RWPE2 (cell line): ENCODE data around the gene SNCA.

Experiments used
- ATAC-seq: fragments of 200-7000 bp; cut with Tn5 transposase; 3 replicates; pipeline ENCODE4 v1.9.1; 2021; ENCODE audit warnings: low read depth
- DNase-seq: peaks from one replicate; pipeline ENCODE4 v3.0.0-alpha.2; 2020; ENCODE audit warnings: low spot score
- H3K27ac ChIP-seq: fragments of 450-650 bp; 2 replicates; pipeline ENCODE4 v1.5.1; 2017; ENCODE audit warnings: mild to moderate bottlenecking; ENCODE audit not compliant: poor library complexity, severe bottlenecking
- H3K27me3 ChIP-seq: fragments of 250-450 bp; sonication (Bioruptor Pico); 2 replicates; pipeline ENCODE4 v1.5.1; 2021; ENCODE audit warnings: mild to moderate bottlenecking, moderate library complexity; ENCODE audit not compliant: insufficient read depth, poor library complexity, severe bottlenecking
- H3K36me3 ChIP-seq: fragments of 250-450 bp; sonication (Bioruptor Pico); 2 replicates; pipeline ENCODE4 v1.5.1; 2020; ENCODE audit warnings: low read depth, mild to moderate bottlenecking, moderate library complexity
- H3K4me1 ChIP-seq: fragments of 250-450 bp; sonication (Bioruptor Pico); 2 replicates; pipeline ENCODE4 v1.5.1; 2021; ENCODE audit warnings: mild to moderate bottlenecking, moderate library complexity; ENCODE audit not compliant: insufficient read depth, poor library complexity, severe bottlenecking
- H3K4me3 ChIP-seq: fragments of 250-450 bp; sonication (Bioruptor Pico); 2 replicates; pipeline ENCODE4 v1.5.1; 2021; ENCODE audit warnings: mild to moderate bottlenecking, moderate library complexity; ENCODE audit not compliant: severe bottlenecking
- H3K9me3 ChIP-seq: fragments of 250-450 bp; sonication (Bioruptor Pico); 2 replicates; pipeline ENCODE4 v1.5.1; 2021; ENCODE audit warnings: mild to moderate bottlenecking, moderate library complexity; ENCODE audit not compliant: severe bottlenecking
- TF ChIP-seq, protein P1 (sequence below): fragments of 450-650 bp; IDR thresholded peaks from one replicate; pipeline ENCODE4 v1.5.1; 2017; ENCODE audit warnings: mild to moderate bottlenecking, moderate library complexity; ENCODE audit not compliant: poor library complexity, severe bottlenecking

Gene SNCA

GRCh38 chr4:89723096-89723495 lies 113.9 kb downstream of the SNCA start:
- DNase-seq: no peak
- Histone ChIP-seq H3K36me3 (0 out of 2 replicates have a peak, but pooled peaks cover 6% of the 10 kb centered on the region), H3K9me3 (no peaks in the 10 kb centered on the region), H3K27me3 (no peaks in the 10 kb centered on the region), H3K4me1 (peaks cover 15% of the 10 kb centered on the region), H3K27ac (no peak overlapping the region), H3K4me3 (no peak overlapping the region)
- TF ChIP-seq, protein P1, sequence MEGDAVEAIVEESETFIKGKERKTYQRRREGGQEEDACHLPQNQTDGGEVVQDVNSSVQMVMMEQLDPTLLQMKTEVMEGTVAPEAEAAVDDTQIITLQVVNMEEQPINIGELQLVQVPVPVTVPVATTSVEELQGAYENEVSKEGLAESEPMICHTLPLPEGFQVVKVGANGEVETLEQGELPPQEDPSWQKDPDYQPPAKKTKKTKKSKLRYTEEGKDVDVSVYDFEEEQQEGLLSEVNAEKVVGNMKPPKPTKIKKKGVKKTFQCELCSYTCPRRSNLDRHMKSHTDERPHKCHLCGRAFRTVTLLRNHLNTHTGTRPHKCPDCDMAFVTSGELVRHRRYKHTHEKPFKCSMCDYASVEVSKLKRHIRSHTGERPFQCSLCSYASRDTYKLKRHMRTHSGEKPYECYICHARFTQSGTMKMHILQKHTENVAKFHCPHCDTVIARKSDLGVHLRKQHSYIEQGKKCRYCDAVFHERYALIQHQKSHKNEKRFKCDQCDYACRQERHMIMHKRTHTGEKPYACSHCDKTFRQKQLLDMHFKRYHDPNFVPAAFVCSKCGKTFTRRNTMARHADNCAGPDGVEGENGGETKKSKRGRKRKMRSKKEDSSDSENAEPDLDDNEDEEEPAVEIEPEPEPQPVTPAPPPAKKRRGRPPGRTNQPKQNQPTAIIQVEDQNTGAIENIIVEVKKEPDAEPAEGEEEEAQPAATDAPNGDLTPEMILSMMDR: no peak
- no peak for ATAC-seq

GRCh38 chr4:89722517-89722916 lies 114.4 kb downstream of the SNCA start:
- no peak for ATAC-seq
- Histone ChIP-seq H3K36me3 (0 out of 2 replicates have a peak, but pooled peaks cover 6% of the 10 kb centered on the region), H3K4me1 (peaks cover 14% of the 10 kb centered on the region), H3K9me3 (no peaks in the 10 kb centered on the region), H3K4me3 (no peak overlapping the region), H3K27me3 (no peaks in the 10 kb centered on the region), H3K27ac (no peak overlapping the region)
- DNase-seq: no peak
- TF ChIP-seq, protein P1: no peak

GRCh38 chr4:89720981-89721380 lies 116.0 kb downstream of the SNCA start:
- DNase-seq: no peak
- TF ChIP-seq, protein P1: no peak

DNA sequence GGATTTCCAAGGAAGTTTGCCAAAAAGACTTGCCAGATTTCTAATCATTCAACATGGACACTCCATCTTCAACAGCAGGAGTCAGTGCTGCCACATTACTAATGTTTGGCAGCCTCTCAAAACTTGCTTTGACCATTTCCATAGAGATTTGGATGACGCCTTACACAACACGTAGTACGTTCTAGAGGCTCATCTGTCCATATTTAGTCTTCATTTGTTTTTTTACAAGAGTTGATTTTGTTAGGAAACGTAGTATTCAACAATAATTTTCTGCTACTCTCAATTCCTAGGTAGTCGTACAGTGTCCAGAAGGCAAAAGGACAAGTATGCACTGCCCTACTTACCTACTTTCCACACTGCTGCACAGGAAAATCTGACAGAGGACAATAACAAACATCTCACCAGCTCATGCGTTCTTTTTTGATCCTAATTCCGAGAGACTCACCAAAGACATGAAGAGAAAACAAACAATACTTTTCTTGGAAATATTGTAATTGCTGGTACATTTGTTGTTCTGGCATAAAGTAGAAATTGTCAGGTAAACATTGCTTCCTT lies 117.3 kb downstream of the SNCA start:
- Histone ChIP-seq H3K27ac (no peak overlapping the region), H3K36me3 (no peaks in the 10 kb centered on the region), H3K4me3 (no peak overlapping the region), H3K4me1 (peaks cover 4% of the 10 kb centered on the region), H3K27me3 (no peaks in the 10 kb centered on the region), H3K9me3 (no peaks in the 10 kb centered on the region)
- DNase-seq (no peak), ATAC-seq (no peak)
- TF ChIP-seq, protein P1: no peak

More at GRCh38 chr4:89720981-89721380, 116.0 kb downstream of the SNCA start:
- 0 out of 2 replicates have a peak, but pooled peaks cover 5% of the 10 kb centered on the region for H3K36me3 ChIP-seq
- H3K4me3 ChIP-seq: no peak overlapping the region
- H3K27me3 ChIP-seq: no peaks in the 10 kb centered on the region
- H3K4me1 ChIP-seq: peaks cover 8% of the 10 kb centered on the region
- H3K9me3 ChIP-seq: no peaks in the 10 kb centered on the region
- no peak overlapping the region for H3K27ac ChIP-seq
- ATAC-seq: no peak

GRCh38 chr4:89716893-89717292 lies 120.1 kb downstream of the SNCA start:
- H3K4me3 ChIP-seq: no peak overlapping the region
- H3K9me3 ChIP-seq: no peaks in the 10 kb centered on the region
- TF ChIP-seq, protein P1: no peak
- H3K27ac ChIP-seq: no peak overlapping the region
- H3K4me1 ChIP-seq: no peaks in the 10 kb centered on the region
- DNase-seq: no peak
- no peak for ATAC-seq
- H3K27me3 ChIP-seq: no peaks in the 10 kb centered on the region
- no peaks in the 10 kb centered on the region for H3K36me3 ChIP-seq
